Erythroblast (primary cell): ENCODE results near the gene ABHD12.

Experiments
- GATA1 ChIP-seq: IDR thresholded peaks from 2 replicates; pipeline ENCODE4 v1.6.1; 2011; ENCODE audit warnings: low read depth, mild to moderate bottlenecking, control low read depth, low read length, moderate library complexity
- POLR2A ChIP-seq: IDR thresholded peaks from 2 replicates; pipeline ENCODE4 v1.6.1; 2011; ENCODE audit warnings: mild to moderate bottlenecking, low read length

DNA sequence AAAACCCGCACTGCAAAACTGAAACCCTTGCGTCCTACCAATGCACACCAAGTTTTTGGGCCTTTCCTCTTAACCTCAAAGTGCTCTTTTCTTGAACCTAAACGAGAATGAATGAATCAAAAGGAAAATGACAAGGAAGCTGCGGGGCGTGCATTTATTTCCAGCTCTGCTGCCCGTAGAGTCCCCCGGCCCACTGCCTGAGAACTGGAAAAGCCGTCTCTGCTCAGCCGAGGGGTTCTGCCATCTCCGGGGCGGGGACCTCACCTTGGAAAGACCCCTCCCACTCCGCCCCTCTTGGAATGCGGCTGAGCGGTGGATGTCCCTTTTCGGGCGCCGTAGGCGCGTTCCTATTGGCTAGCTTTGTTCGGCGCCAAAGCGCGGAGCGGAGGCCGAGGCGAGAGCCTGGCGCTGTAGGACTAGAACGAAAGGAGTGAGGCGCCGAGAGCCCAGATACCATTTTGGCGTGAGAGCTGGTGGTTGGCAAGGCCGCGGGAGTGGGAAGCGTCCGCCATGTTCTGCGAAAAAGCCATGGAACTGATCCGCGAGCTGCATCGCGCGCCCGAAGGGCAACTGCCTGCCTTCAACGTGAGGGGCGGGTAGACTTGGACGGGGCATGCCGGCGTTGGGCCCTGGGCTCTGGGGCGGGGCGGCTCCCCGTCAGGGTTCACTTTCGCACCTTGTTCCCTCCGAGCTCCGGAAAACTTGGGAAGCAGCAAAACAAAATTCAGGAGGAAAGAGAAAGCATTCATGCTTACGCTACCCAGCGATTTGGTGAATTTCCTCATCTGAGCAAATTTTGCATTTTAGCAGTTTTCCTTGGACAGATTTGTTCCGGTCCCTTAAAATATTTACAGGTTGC lies 16.9 kb upstream of the ABHD12 start, which contains the start of gene GINS1:
- TF ChIP-seq POLR2A (peak; percentile 85), GATA1 (no peak)
